Stimulated activated CD8-positive, alpha-beta memory T cell treated with anti-CD3 and anti-CD28 coated beads, Interleukin-4, amount 100 ng/mL, for 24 hours (primary cell): ENCODE measurements around the gene SSTR3.
A peak's percentile ranks its signal among the peaks of the same experiment; 100 is the strongest.
"Not testable (repeated sequence)": the region's sequence is repeated elsewhere in the genome, so short reads cannot be mapped to it uniquely, and the experiment has no call there.

Experiments
- DNase-seq: peaks from one replicate; pipeline ENCODE4 v3.0.0-alpha.2; 2020; ENCODE audit warnings: low read depth

Gene SSTR3

GRCh38 chr22:37242395-37242918, 30.2 kb upstream of the SSTR3 start:
- peak; percentile 86 for DNase-seq

- DNase-seq: no peak
Observed at GRCh38 chr22:37241351-37242142, 29.3 kb upstream of the SSTR3 start.

GRCh38 chr22:37240941-37241320, 28.7 kb upstream of the SSTR3 start:
- DNase-seq: no peak

- no peak for DNase-seq
Observed at GRCh38 chr22:37240240-37240940, 28.1 kb upstream of the SSTR3 start.

- DNase-seq: no peak
Observed at GRCh38 chr22:37239336-37240239, 27.3 kb upstream of the SSTR3 start.

GRCh38 chr22:37237371-37238268, 25.3 kb upstream of the SSTR3 start:
- no peak for DNase-seq

- no peak for DNase-seq
Observed at GRCh38 chr22:37235897-37236607, 23.8 kb upstream of the SSTR3 start.

- DNase-seq: no peak
Observed at GRCh38 chr22:37234736-37235711, 22.7 kb upstream of the SSTR3 start.

- DNase-seq: no peak
Observed at GRCh38 chr22:37233751-37234631, 21.7 kb upstream of the SSTR3 start.

GRCh38 chr22:37233371-37233750, 21.1 kb upstream of the SSTR3 start:
- not testable (repeated sequence) for DNase-seq

- no peak for DNase-seq
Observed at GRCh38 chr22:37232140-37232998, 20.1 kb upstream of the SSTR3 start.

GRCh38 chr22:37231406-37232139, 19.3 kb upstream of the SSTR3 start:
- DNase-seq: no peak

- DNase-seq: peak; percentile 68
Observed at GRCh38 chr22:37230673-37231405, 18.6 kb upstream of the SSTR3 start.

GRCh38 chr22:37229805-37230672, 17.8 kb upstream of the SSTR3 start:
- DNase-seq: peak; percentile 84
